A673 (cell line): ENCODE data around the gene CAVIN2. TPM values are rescaled to one million over a fixed set of nuclear protein-coding genes. Genes with fewer than 3 reads are reported as not detected.

ENCODE experiments used
- BruUV-seq: library from RNA; stranded (reverse); fragments of 400-500 nt; replicated peaks from 2 replicates; lab custom pipeline; 2021; lab: Mats Ljungman, UMichigan
- CTCF ChIA-PET: fragments of 300-600 bp; sonication (Branson Sonifier 250); formaldehyde crosslinking; loops from one replicate; lab custom pipeline; 2022; ENCODE audit warnings: antibody characterized with exemption; lab: Charles Lee
- POLR2A ChIA-PET: fragments of 300-600 bp; sonication (Branson Sonifier 250); formaldehyde crosslinking; loops from one replicate; lab custom pipeline; 2022; ENCODE audit warnings: antibody characterized with exemption; ENCODE audit not compliant: low non-redundant PET; lab: Charles Lee
- DNase-seq: peaks from one replicate; pipeline ENCODE4 v3.0.0-alpha.2; 2015; ENCODE audit warnings: low spot score
- H3K27ac ChIP-seq: fragments of 200-600 bp; sonication (generic); 2 replicates; pipeline ENCODE4 v1.5.1; 2016; ENCODE audit warnings: mixed run types, low read depth, mild to moderate bottlenecking, mixed read lengths, antibody characterized with exemption, low read length; ENCODE audit not compliant: poor library complexity, severe bottlenecking
- H3K27me3 ChIP-seq: fragments of 200-600 bp; sonication (generic); replicated peaks from 2 replicates; pipeline ENCODE4 v1.6.1; 2017; ENCODE audit warnings: mixed run types, low read depth, mild to moderate bottlenecking, mixed read lengths, antibody characterized with exemption, low read length; ENCODE audit not compliant: insufficient read depth, poor library complexity
- H3K36me3 ChIP-seq: fragments of 200-600 bp; sonication (generic); 2 replicates; pipeline ENCODE4 v1.6.1; 2016; ENCODE audit warnings: mixed run types, mild to moderate bottlenecking, mixed read lengths, antibody characterized with exemption, low read length; ENCODE audit not compliant: insufficient read depth, poor library complexity, severe bottlenecking
- H3K4me1 ChIP-seq: fragments of 200-600 bp; sonication (generic); 2 replicates; pipeline ENCODE4 v1.6.1; 2017; ENCODE audit warnings: mixed run types, mild to moderate bottlenecking, mixed read lengths, antibody characterized with exemption, low read length; ENCODE audit not compliant: insufficient read depth, poor library complexity, severe bottlenecking
- H3K4me3 ChIP-seq: fragments of 200-600 bp; sonication (generic); 2 replicates; pipeline ENCODE4 v1.5.1; 2016; ENCODE audit warnings: low read depth, mixed run types, mild to moderate bottlenecking, mixed read lengths, low read length; ENCODE audit not compliant: poor library complexity, severe bottlenecking
- H3K9me3 ChIP-seq: fragments of 200-600 bp; sonication (generic); 2 replicates; pipeline ENCODE4 v1.6.1; 2016; ENCODE audit warnings: mixed run types, low read depth, mild to moderate bottlenecking, mixed read lengths, antibody characterized with exemption, low read length; ENCODE audit not compliant: poor library complexity, severe bottlenecking
- EZH2 ChIP-seq: fragments of 200-600 bp; sonication (generic); IDR thresholded peaks from 2 replicates; pipeline ENCODE4 v1.6.1; 2017; ENCODE audit warnings: borderline replicate concordance, low read depth, mild to moderate bottlenecking, mixed read lengths, antibody characterized with exemption, low read length; ENCODE audit not compliant: poor library complexity, severe bottlenecking
- intact Hi-C: fragments of 100-400 bp; cut with micrococcal nuclease; formaldehyde crosslinking; loops from one replicate; pipeline ENCODE4 v1.10.0; 2022; ENCODE audit not compliant: unreplicated experiment
- total RNA-seq: library from RNA; stranded (reverse); gene quantifications from 2 replicates; pipeline ENCODE4 v1.2.3, GENCODE V29; 2021
- TF ChIP-seq, protein P1 (sequence below): fragments of 300-800, 200-600 bp; sonication (generic); conservative IDR thresholded peaks from 2 replicates; pipeline ENCODE4 v1.5.1; 2017; ENCODE audit warnings: low read depth, mild to moderate bottlenecking, antibody characterized with exemption, low read length, moderate library complexity, mixed read lengths

The CAVIN2 gene
- total RNA-seq, 1 experiment from 2014 or later: 0.28 TPM

DNA sequence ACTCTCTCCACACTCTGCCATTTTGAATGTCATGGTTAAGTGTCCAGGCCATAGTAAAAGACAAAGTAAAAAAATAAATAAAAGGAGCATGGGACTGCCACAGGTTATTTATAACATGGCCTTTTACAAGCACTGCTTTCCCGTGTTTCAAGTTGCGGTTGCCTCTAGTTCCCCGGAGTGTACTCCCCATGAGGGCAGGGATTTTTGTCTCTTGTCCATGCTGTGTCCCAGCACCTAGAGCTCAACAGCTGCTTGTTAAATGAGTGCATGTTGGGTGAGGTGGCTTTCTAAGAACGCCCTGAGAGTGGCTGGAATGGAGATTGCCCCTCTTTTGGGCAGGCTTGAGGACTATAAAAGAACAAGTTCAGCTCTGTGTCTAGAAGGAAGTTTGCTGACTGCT lies 8.4 kb downstream of the CAVIN2 start:
- Histone ChIP-seq H3K4me1 (no peaks in the 10 kb centered on the region), H3K27ac (no peak overlapping the region), H3K9me3 (no peaks in the 10 kb centered on the region), H3K36me3 (no peaks in the 10 kb centered on the region), H3K27me3 (no peaks in the 10 kb centered on the region), H3K4me3 (no peak overlapping the region)
- ChIA-PET POLR2A (no interaction called here), CTCF (no interaction called here)
- BruUV-seq: no TSS peak
- TF ChIP-seq EZH2: no peak
- TF ChIP-seq, protein P1, sequence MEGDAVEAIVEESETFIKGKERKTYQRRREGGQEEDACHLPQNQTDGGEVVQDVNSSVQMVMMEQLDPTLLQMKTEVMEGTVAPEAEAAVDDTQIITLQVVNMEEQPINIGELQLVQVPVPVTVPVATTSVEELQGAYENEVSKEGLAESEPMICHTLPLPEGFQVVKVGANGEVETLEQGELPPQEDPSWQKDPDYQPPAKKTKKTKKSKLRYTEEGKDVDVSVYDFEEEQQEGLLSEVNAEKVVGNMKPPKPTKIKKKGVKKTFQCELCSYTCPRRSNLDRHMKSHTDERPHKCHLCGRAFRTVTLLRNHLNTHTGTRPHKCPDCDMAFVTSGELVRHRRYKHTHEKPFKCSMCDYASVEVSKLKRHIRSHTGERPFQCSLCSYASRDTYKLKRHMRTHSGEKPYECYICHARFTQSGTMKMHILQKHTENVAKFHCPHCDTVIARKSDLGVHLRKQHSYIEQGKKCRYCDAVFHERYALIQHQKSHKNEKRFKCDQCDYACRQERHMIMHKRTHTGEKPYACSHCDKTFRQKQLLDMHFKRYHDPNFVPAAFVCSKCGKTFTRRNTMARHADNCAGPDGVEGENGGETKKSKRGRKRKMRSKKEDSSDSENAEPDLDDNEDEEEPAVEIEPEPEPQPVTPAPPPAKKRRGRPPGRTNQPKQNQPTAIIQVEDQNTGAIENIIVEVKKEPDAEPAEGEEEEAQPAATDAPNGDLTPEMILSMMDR: no peak
- intact Hi-C loops: no loop called here
- no peak for DNase-seq

DNA sequence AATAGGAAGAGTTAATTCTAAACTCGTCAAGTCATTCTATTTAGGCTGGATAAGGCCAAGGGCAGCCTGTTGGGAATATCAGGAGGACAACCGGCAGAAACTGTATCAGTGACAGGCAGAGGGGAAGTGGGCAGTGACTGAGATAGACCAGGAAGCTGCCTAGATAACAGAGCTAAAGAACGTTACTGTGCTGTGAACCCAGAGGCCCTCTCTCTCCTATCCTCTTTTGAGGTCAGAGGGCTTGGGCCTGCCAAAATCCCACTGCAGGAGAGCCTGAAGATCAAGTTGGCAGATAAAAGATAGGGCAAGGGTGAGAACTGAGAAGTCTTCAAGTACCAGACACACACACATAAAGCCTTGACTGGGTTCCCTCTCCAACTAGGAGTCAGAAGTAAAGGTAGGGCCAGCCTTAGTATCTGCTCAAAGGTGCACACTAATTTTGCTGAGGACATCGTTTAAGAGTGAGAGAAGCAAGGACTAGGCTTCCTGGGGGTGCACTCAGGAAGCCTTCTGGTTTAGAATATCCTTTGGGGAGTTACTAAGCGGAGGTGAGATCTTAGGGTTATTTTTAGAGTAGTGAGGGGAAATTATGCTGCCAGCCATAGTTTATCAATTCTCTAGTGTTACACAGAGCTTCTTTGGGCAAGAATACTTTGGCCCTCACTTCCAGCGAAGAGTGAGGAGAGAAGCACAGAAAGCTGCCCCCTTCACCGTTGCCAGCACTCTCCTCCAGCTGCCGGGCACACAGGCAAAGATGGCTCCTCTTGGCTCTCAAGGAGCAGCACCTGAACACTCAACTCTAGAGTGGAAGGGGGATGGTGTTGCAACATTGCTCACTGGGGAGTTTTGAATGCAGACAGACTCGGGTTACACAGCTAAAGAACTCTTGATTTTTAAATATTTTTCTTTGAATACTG lies 9.8 kb downstream of the CAVIN2 start:
- ChIA-PET CTCF (no interaction called here), POLR2A (no interaction called here)
- no TSS peak for BruUV-seq
- H3K4me1 ChIP-seq: no peaks in the 10 kb centered on the region
- no peaks in the 10 kb centered on the region for H3K27me3 ChIP-seq
- H3K36me3 ChIP-seq: no peaks in the 10 kb centered on the region
- DNase-seq: no peak
- TF ChIP-seq, protein P1: no peak
- TF ChIP-seq EZH2: no peak
- no peaks in the 10 kb centered on the region for H3K9me3 ChIP-seq
- intact Hi-C loops: no loop called here
- H3K27ac ChIP-seq: no peak overlapping the region
- H3K4me3 ChIP-seq: no peak overlapping the region

DNA sequence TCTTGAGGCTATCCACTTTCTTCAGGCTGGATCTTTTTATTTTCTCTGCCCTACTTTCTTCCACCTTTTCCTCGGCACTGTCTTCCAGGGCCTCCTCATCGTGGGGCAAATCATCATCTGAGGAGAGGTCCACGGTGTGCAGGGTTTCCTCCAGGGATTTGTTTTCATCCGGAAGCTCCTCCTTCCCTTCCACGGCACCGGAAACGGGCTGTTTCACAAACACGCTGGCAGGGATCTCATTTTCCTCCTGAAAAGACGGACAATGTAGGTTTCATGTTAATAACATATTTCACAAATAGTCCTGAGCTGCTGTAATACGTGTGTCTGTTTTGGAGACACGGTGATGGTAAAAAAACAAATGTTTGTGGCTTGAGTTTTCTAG lies 10.4 kb downstream of the CAVIN2 start:
- CTCF ChIA-PET: no interaction called here

More for the DNA sequence above, 10.4 kb downstream of the CAVIN2 start:
- H3K9me3 ChIP-seq: no peaks in the 10 kb centered on the region
- TF ChIP-seq, protein P1: no peak
- no peak for TF ChIP-seq EZH2
- H3K4me1 ChIP-seq: no peaks in the 10 kb centered on the region
- H3K36me3 ChIP-seq: no peaks in the 10 kb centered on the region
- no TSS peak for BruUV-seq
- H3K4me3 ChIP-seq: no peak overlapping the region
- intact Hi-C loops: no loop called here
- no peaks in the 10 kb centered on the region for H3K27me3 ChIP-seq
- no peak for DNase-seq
- H3K27ac ChIP-seq: no peak overlapping the region
- POLR2A ChIA-PET: no interaction called here
